ENCODE measurements around the gene KPNA3. TPM values are rescaled to one million over a fixed set of nuclear protein-coding genes. Genes with fewer than 3 reads are reported as not detected.
A peak's percentile ranks its signal among the peaks of the same experiment; 100 is the strongest.

KPNA3 gene
- polyA plus RNA-seq (2011; rRNA removed): 41.4 and 50.7 TPM in 2 replicates
- polyA minus RNA-seq (2011; rRNA and poly(A)+ RNA removed): 40.8 and 58.6 TPM in 2 replicates

DNA sequence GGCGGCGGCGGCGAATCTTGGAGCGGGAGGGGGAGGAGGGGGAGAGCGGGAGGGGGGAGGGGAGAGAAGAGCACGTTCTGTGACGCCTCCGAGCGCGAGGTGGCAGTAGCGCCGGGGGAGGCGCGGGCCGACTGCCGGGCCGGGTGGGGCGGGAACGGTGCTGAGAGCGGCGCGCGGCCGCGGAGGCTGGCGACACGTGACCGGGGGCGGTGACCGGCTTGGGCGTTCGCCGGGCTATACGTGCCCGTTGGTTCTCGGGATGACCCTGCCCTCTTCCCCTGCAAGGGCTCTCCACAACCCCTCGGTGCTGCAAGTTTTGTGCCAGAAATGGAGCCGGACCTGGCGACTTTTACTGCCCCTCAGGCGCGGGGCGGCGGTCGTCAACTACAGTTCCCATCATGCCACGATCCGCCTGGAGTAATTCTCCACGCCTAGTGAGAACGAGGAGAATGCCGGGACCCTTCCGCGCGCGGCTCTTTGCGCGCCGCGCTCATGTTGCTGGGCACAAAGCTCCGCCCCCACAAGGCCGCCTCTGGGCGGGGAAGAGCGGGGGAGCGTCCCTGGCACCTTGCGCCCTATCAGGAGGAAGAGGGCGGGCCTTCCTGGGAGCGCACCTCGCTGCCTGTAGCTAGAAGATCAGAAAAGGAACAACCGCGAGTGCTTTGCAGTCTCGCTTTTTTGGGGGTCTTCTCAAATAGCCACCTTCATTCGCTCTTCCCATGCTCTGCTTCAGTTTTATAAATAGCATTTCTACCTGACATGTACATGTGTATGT, at the start of gene KPNA3:
Gene KPNA3 (minus strand): TSS at position 133 of the 775 bp plus-strand sequence. CDS start 176 bp downstream, outside the sequence.
- H3K27me3 ChIP-seq (ENCODE audit: control insufficient read depth, insufficient read depth, low read length): peaks cover 2% of the 10 kb centered on the region
- peak within 1 kb of the TSS; percentile 91 for H3K27ac ChIP-seq (ENCODE audit: low read depth, low read length)
- ChIA-PET POLR2A (interaction anchor here (0.5 to 1.9 kb wide), 28 partner anchors 10 to 657 kb away, joined by 3 to 17 read pairs (median 4); partner anchors contain the start of genes EBPL and SPRYD7), CTCF (interaction anchor here (0.6 to 1.0 kb wide), 16 partner anchors 9 to 1337 kb away, joined by 3 to 10 read pairs (median 5); partner anchors contain the start of genes ARL11 and SPRYD7)
- H3K9me3 ChIP-seq (ENCODE audit: control insufficient read depth, insufficient read depth, low read length): no peaks in the 10 kb centered on the region
- TF ChIP-seq CTCF (IDR thresholded peaks at IDR 0.05; ENCODE audit: low read depth, low read length): no peak
- DNase-seq (ENCODE audit: low read depth, low spot score): peak; percentile 93
- H3K4me3 ChIP-seq (ENCODE audit: low read depth, low read length): peak within 1 kb of the TSS; percentile 88

DNA sequence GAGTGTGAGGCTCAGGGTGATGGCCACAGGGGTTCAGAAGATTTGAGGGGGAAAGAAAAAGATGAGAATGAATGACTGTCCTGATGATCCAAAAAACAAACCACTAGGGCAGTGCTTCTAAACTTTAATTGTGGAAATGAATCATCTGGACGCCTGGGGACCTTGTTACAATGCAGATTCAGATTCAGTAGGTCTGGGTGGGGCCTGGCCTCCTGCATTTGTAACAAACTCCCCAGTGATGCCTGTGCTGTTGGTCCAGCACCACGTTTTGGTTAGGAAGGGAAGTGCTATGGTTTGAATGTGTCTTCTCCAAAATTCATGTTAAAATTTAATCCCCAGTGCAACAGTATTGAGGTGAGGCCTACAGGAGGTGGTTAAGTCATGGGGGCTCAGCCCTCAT, 49.5 kb upstream of the KPNA3 start:
- ChIA-PET POLR2A (interaction anchor here (1.2 kb wide), 1 partner anchor 49 kb away, joined by 3 read pairs; the partner anchor contains the start of gene KPNA3), CTCF (interaction anchor here (2.2 kb wide), 1 partner anchor 172 kb away, joined by 4 read pairs; no protein-coding TSS in a partner anchor)
- no peak for DNase-seq (ENCODE audit: low read depth, low spot score)
- Histone ChIP-seq H3K4me3 (ENCODE audit: low read depth, low read length) (no peak overlapping the region), H3K9me3 (ENCODE audit: control insufficient read depth, insufficient read depth, low read length) (no peaks in the 10 kb centered on the region; the same call in 1 of the 2 replicates), H3K27me3 (ENCODE audit: control insufficient read depth, insufficient read depth, low read length) (no peaks in the 10 kb centered on the region), H3K27ac (ENCODE audit: low read depth, low read length) (no peak overlapping the region)
- no peak for TF ChIP-seq CTCF (IDR thresholded peaks at IDR 0.05; ENCODE audit: low read depth, low read length)

GRCh38 chr13:49840675-49841074, 48.2 kb upstream of the KPNA3 start:
- CTCF ChIA-PET: no interaction called here
- Histone ChIP-seq H3K27me3 (ENCODE audit: control insufficient read depth, insufficient read depth, low read length) (no peaks in the 10 kb centered on the region), H3K4me3 (ENCODE audit: low read depth, low read length) (no peak overlapping the region), H3K27ac (ENCODE audit: low read depth, low read length) (no peak overlapping the region), H3K9me3 (ENCODE audit: control insufficient read depth, insufficient read depth, low read length) (no peaks in the 10 kb centered on the region; the same call in 1 of the 2 replicates)
- DNase-seq (ENCODE audit: low read depth, low spot score): no peak
- POLR2A ChIA-PET: interaction anchor here (1.2 kb wide), 1 partner anchor 48 kb away, joined by 3 read pairs; the partner anchor contains the start of gene KPNA3
- TF ChIP-seq CTCF (IDR thresholded peaks at IDR 0.05; ENCODE audit: low read depth, low read length): no peak

GRCh38 chr13:49840266-49840665, 47.8 kb upstream of the KPNA3 start:
- POLR2A ChIA-PET: no interaction called here
- TF ChIP-seq CTCF (IDR thresholded peaks at IDR 0.05; ENCODE audit: low read depth, low read length): no peak
- DNase-seq (ENCODE audit: low read depth, low spot score): no peak
- no peaks in the 10 kb centered on the region; the same call in 1 of the 2 replicates for H3K9me3 ChIP-seq (ENCODE audit: control insufficient read depth, insufficient read depth, low read length)
- peak overlapping the region; percentile 21 for H3K27ac ChIP-seq (ENCODE audit: low read depth, low read length)
- CTCF ChIA-PET: no interaction called here
- H3K27me3 ChIP-seq (ENCODE audit: control insufficient read depth, insufficient read depth, low read length): no peaks in the 10 kb centered on the region
- H3K4me3 ChIP-seq (ENCODE audit: low read depth, low read length): no peak overlapping the region

DNA sequence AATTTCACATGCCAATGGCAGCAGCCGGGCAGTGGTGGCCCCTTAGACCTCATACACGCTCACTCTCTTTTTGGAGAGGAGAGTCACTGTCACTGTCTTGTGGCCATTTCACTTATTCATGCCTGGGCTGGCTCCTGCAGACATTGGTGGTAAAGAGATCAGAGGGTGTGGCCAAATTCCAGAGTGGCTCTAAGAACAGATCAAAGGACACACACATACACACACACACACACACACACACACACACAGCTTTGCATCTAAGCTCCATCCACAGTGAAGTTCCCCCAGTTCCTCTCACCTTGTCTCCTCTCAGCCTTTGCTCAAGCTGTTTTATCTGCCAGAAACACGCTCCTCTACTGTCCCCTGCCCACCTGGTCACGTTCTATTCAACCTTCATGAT, 46.5 kb upstream of the KPNA3 start:
- peak overlapping the region; percentile 84 for H3K27ac ChIP-seq (ENCODE audit: low read depth, low read length)
- CTCF ChIA-PET: no interaction called here

More for the DNA sequence above, 46.5 kb upstream of the KPNA3 start:
- H3K27me3 ChIP-seq (ENCODE audit: control insufficient read depth, insufficient read depth, low read length): no peaks in the 10 kb centered on the region
- no peak for DNase-seq (ENCODE audit: low read depth, low spot score)
- no peak for TF ChIP-seq CTCF (IDR thresholded peaks at IDR 0.05; ENCODE audit: low read depth, low read length)
- H3K9me3 ChIP-seq (ENCODE audit: control insufficient read depth, insufficient read depth, low read length): no peaks in the 10 kb centered on the region; the same call in 1 of the 2 replicates
- POLR2A ChIA-PET: interaction anchor here (0.6 to 1.0 kb wide), 2 partner anchors 46 to 63 kb away, joined by 3 to 8 read pairs; partner anchors contain the start of gene KPNA3
- no peak overlapping the region for H3K4me3 ChIP-seq (ENCODE audit: low read depth, low read length)
